HG02763 (cell line): ENCODE results near the gene LDHAL6A.
"Not testable (repeated sequence)": the region's sequence is repeated elsewhere in the genome, so short reads cannot be mapped to it uniquely, and the experiment has no call there.

Experiments
- ATAC-seq: cut with Tn5 transposase; IDR thresholded peaks from one replicate; pipeline ENCODE4 v1.9.1; 2021; ENCODE audit warnings: mild to moderate bottlenecking, moderate library complexity; ENCODE audit not compliant: unreplicated experiment

LDHAL6A gene

DNA sequence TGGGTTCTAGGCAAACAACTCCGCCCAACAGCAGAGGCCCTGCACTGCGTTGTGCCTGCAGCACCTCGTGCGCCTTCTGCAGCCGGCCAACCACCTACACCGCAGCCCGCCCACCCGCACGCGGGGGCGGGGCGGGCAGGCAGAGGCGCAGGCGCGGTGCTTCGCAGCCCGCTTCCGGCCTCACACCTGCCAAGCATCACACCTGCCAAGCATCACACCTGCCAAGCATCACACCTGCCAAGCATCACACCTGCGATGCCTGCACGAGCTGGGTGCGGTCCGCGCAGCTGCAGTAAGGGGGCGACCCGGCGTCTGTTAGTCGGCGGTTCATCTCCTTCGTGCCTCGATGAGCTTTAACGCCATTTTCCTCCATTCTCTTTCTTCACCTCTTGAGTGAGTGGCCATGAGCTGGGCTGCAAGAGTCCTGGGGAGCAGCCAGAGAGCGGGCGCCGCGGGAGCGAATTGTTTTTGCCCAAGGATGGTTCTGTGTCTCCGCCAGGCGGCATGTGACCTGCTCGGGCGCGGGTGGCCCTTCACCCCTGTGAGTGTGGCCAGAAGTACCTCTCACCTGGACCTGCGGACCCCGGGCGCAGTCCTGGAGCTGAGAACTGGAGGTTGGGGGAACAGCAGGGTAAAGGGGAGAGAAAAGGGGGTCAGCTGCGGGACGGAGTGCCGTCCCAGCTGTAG, at the start of gene LDHAL6A:
LDHAL6A (plus strand) TSS at position 171 of the 687 bp plus-strand sequence. CDS start 825 bp downstream, outside the sequence.
- ATAC-seq, result no peak

DNA sequence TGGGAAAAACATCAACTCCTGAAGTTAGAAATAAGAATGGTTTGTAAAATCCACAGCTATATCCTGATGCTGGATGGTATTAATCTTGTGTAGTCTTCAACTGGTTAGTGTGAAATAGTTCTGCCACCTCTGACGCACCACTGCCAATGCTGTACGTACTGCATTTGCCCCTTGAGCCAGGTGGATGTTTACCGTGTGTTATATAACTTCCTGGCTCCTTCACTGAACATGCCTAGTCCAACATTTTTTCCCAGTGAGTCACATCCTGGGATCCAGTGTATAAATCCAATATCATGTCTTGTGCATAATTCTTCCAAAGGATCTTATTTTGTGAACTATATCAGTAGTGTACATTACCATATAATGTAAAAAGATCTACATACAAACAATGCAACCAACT, 48.3 kb upstream of the LDHAL6A start:
- not testable (repeated sequence) for ATAC-seq

DNA sequence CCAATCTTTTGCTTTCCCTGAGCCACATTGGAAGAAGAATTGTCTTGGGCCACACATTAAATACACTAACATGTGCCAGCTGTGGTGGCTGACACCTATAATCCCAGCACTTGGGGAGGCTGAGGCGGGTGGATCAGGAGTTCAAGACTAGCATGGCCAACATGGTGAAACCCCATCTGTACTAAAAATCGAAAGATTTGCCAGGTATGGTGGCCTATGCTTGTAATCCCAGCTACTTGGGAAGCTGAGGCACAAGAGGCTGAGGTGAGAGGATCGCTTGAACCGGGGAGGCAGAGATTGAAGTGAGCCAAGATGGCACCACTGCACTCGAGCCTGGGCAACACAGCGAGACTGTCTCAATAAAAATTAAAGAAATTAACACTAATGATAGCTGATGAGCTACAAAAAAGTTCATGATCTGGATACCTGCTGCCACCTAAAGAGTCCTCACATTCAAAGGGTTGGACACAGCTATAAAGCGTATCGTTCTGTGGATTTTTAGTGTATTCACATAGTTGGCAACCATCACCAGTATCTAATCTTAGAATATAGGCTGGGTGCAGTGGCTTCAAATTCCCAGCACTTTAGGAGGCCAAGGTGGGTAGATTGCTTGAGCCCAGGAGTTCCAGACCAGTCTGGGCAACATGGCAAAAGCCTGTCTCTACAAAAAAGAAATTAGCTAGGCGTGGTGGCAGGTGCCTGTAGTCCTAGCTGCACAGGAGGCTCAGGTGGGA, 46.9 kb upstream of the LDHAL6A start:
- no peak for ATAC-seq

DNA sequence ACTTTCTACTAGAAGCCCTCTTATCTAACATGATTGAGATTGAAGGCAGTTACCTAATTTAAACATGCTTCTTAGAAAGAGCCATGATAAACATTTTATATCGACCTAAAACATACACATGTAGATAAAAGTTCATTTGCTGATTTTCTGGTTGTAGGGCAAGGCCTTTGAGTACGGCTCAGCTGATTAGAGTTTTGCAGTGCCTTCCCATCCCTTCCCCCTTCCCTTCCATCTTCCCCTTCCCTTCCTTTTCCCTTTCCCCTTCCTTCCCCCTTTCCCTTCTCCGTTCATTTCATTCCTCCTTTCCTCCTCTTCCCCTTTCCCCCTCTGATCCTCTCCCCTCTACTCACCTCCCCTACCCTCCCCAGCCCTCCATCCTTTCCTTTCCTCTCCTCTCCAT, 39.2 kb upstream of the LDHAL6A start:
- ATAC-seq, result no peak

DNA sequence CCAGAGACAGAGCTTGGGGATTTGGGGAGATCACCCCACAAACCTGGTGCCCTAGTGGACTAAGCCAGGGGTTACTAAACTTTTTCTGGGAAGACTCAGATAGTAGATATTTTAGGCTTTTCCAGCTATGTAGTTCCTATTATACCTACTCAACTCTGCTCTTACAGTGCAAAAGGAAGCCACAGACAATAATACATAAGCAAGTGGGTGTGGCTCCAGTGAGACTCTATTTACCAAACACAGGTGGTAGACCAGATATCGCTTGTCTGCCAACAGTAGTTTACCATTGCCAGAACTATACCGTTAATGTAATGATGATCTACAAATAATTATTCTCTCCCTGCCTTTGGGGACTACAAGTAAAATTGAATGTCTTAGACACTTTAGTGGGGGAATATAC, 36.6 kb upstream of the LDHAL6A start:
- ATAC-seq, result no peak

DNA sequence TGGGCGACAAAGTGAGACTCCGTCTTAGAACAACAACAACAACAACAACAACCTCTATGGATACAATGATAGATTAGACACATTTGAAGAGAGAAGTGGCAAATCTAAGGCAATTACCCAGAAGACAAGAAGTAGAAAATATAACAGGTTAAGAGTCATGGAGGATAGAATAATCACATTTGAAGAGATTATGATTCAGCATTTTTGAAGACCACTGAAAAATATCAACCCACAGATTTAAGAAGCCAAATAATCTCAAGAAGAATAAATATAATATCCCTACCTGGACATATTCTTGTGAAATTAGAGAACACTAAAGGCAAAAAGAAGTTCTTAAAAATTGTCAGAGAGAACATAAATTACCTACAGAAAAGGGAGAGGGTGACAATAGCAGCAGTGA, 35.6 kb upstream of the LDHAL6A start:
- no peak for ATAC-seq

DNA sequence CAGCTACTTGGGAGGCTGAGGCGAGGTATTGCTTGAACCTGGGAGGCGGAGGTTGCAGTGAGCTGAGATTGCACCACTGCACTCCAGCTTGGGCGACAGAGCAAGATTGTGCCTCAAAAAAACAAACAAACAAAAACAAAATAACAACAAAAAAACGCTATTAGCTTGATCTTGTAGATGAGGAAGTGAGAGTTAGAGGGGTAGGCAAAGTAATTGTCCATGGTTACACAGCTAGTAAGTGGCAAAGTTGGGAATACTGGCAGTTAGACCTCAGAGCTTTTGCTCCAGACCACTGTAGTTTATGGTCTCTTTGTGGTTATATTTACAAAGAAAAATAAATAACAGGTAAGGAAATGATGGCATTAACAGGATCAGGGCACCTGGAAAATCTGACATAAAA, 28.4 kb upstream of the LDHAL6A start:
- no peak for ATAC-seq

DNA sequence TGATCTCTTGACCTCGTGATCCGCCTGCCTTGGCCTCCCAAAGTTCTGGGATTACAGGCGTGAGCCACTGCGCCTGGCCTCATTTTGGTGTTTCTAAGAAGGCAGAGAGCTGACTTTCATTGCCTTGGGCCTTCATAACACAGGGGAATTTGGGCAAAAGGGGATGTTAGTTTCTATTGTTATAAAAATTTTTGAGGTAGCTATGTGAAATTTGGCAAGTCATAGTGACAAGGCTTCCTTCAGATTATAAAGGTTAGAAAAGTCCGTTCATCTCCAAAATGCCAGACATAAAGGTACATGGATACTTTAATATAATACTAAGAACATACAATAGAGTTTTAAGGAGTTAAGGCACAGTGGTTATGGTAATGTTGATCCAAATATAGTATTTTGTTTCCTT, 26.3 kb upstream of the LDHAL6A start:
- no peak for ATAC-seq

DNA sequence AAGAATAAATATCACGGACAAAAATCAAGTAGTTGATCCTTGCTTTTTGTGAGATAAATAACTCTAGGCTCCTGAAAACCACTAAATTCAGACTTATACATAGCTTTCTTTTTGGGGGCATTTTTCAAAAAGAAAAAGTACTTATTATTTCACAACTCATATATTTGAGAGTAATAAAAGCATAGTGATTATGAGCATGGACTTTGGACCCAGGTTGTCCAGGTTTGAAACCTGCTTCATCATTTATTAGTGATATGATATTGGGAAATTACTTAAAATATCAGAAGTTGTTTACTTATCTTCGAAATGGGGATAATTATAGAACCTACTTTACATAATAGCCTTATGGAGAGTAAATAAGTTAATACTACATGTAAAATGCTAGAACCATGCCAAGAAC, 17.0 kb upstream of the LDHAL6A start:
- ATAC-seq, result no peak

DNA sequence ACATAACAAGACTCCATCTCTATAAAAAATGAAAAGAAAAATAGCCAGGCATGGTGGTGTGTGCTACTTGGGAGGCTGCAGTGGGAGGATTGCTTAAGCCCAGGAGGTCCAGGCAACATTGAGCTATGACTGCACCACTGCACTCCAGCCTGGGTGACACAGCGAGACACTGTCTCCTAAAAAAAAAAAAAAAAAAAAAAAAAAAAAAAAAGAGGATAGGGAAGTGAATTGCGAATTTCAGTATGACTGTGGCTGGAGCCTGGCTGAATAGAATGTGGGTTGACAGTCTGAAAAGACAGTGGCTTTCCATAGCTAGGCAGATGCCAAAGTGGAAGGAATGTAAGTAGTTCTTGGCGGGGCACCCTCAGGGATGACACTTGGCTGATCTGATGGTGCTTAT, 6.4 kb upstream of the LDHAL6A start:
- ATAC-seq, result no peak

DNA sequence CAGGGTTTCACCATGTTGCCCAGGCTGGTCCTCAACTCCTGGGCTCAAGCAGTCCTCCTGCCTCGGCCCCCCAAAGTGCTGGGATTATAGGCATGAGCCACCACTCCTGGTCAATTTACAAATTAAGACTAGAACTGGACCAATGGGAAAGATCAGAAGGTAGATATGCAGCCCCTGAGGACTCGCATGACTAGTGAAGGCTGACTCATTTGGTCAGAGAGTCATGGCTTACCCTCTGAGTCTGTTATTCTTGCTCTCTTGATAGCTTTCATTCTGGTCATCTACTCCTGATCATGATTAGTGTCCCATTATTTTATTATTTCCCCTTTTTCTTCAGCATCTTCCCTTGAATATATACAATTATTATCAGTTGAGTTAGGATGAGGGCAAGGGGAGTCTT, 2.7 kb upstream of the LDHAL6A start:
- ATAC-seq, result no peak

DNA sequence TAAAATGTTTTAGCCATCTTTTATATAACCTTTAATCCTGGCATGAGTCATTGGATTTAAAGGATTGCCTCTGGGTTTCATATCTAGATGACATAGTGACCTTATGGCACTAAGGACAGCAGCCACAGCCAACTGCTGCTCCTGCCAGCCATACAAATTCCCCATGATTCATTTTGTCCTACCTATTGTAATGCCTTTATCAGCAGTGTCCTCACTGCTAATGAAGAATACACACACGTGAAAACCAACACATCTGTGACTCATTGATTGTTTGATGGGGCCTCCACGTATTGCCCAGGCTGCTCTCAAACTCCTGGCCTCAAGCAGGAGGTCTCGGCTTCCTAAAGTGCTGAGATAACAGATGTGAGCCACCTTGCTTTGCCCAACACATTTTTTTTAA, 1.8 kb downstream of the LDHAL6A start:
- no peak for ATAC-seq

DNA sequence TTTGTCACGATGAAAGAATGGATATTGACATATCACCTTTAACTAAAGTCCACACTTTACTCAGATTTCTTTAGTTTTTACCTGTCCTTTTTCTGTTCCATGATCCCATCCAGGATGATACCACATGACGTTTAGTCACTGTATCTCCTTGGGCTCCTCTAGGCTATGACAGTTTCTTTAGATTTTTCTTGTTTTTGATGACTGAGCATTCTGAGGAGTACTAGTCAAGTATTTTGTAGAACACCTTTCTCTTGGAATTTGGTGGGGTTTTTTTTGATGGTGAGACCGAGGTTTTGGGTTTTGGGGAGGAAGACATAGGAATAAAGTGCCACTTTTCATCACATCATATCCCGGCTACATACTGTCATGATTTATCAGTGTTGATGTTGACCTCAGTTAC, 4.0 kb downstream of the LDHAL6A start:
- ATAC-seq, result no peak

DNA sequence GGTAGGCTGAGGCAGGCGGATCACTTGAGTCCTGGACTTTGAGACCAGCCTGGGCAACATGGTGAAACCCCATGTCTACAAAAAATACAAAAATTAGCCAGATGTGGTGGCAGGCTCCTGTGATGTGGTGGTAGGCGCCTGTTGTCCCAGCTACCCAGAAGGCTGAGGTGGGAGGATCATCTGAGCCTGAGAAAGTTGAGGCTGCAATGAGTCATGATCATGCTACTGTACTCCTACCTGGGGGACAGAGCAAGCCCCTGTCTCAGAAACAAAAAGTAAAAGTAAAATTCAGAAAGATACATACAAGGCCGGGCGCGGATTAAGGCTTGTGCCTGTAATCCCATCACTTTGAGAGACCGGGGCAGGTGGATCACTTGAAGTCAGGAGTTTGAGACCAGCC, 6.3 kb downstream of the LDHAL6A start:
- no peak for ATAC-seq

DNA sequence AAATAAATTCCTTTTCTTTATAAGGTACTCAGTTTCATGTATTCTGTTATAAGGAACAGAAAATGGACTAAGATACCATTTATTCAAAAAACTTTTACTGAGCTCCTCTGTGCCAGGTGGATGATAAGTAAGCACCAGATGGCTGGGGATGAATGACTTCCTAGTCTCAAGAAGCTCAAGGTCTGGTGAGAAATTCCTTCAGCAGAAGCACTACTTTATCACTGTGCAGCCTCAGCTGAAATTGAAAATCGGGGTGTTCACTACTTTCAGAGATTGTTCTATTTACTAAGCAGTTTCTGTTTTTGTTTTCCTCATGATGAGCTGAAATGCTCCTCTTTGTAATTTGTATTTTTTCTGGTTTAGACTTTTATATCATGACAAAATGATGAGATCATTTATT, 7.8 kb downstream of the LDHAL6A start:
- no peak for ATAC-seq

DNA sequence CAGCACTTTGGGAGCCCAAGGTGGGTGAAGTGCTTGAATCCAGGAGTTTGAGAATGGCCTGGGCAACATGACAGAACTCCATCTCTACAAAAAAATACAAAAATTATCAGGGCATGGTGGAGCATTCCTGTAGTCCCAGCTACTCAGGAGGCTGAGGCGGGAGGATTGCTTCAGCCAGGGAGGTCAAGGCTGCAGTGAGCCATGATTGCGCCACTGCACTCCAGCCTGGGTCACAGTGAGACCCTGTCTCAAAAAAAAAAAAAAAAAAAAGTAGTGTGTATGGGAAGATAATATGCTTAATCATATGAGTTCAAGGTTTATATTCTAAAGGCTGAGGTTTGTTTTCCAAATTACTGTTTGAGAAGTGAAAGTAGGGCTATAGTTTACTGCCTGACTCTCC, 10.7 kb downstream of the LDHAL6A start:
- ATAC-seq, result no peak

DNA sequence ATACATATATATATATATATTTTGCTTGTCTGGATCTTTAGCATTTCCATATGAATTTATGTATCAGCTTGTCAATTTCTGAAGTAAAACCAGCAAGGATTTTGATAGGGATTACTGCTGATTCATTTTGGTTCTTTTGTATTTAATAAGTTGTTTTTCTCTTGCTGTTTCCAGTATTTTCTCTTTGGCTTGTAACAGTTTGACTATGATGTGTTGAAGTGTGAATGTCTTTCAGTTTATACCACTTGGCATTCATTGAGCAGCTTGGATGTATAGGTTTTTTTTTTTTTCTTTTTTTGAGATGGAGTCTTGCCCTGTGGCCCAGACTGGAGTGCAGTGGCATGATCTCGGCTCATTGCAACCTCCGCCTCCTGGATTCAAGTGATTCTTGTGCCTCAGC, 12.4 kb downstream of the LDHAL6A start:
- ATAC-seq, result no peak

DNA sequence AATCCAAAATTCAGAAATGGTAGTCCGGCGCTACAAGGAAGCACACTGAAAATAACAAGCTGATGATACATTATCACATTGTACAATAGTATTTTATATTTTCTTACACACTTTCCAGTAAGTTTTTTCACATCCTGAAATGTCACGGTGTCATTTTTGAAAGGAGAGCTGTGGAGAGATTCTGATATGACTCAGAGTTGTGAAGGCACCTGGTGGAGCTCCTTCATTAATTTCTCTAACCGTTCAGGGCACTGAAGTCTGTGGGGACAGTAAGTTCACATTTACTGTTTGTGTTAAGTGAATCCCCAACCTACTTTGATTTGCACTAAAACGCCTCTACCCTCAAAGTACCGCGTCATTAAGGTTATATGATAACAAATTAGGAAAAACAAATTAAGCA, 13.3 kb downstream of the LDHAL6A start:
- no peak for ATAC-seq

DNA sequence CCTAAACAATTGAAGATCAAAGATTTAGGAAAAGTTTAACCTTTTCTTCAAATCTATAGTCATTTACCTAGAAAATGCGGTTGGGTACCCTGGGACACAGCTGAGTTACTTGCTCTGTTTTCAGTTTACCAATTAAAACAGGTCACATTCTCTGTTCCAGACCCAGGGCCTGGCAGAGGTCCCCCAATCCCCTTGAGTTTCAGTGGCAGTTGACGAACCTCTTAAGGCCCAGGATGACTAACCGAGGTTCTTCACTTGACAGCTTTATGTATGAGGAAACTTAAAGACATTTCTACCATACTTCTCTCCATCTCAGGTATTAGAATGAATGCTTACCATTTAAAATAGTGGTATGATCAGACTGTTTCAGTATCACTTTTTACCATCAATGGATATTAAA, 16.3 kb downstream of the LDHAL6A start:
- no peak for ATAC-seq

DNA sequence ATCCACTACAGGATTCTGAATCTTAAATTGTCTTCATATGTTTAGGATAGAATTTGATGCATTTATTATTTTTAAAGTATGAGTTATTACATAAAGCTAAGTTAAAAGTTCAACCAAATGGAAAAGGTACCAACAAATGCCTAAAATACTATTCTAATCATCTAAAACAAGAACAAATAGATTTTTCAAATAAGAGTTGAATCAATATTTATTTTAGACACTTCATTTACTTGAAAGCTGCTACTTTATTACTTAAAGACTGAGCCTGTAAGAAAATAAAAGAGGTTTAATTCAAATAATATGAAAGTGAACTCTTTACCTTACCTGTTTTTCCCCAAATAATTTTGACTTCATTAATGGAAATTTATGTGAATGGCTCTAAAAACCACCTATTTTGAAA, 16.9 kb downstream of the LDHAL6A start:
- ATAC-seq, result no peak

DNA sequence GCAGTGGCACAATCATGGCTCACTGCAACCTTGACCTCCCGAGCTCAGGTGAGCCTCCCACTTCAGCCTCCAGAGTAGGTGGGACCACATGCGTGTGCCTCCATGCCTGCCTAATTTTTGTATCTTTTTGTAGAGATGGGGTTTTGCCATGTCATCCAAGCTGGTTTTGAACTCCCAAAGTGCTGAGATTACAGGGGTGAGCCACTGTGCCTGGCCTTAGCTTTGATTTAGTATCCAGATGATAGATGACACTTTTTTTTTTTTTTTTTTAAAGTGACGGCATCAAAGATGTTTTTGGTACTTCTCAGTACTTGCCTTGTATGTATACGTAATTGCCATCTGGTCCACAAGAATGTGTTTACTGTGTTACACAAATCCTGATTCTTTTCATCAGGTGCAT, 23.4 kb downstream of the LDHAL6A start:
- no peak for ATAC-seq

DNA sequence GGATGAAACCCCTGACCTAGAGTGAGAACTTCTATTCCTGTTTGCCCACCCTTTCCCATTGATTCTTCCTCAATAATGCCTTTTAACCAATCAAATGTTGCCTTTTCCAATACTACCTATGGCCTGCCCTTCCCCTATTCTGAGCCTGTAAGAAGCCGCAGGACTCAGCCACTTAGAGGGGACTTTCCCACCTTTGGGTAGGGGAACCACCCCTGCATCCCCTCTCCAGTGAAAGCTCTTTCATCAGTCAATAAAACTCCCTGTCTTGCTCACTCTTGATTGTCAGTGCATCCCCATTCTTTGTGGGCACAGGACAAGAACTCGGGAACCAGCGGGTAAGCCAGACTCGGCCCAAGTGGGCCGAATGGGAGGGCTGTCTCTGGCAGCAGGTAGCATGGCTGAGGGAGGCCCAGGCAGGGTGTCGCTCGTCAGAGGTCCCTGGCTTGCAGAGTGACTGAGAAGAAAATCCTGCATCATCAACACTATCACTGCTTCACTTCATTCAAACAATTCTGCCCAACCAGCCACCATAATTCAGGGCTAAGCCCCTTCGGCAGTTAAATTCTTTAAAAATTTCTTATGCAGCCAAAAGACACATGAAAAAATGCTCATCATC, 30.4 kb downstream of the LDHAL6A start:
- ATAC-seq, result peak; percentile 61
